ENCODE results near the gene RAPGEF2.
"Not testable (repeated sequence)": the region's sequence is repeated elsewhere in the genome, so short reads cannot be mapped to it uniquely, and the experiment has no call there.

The RAPGEF2 gene

DNA sequence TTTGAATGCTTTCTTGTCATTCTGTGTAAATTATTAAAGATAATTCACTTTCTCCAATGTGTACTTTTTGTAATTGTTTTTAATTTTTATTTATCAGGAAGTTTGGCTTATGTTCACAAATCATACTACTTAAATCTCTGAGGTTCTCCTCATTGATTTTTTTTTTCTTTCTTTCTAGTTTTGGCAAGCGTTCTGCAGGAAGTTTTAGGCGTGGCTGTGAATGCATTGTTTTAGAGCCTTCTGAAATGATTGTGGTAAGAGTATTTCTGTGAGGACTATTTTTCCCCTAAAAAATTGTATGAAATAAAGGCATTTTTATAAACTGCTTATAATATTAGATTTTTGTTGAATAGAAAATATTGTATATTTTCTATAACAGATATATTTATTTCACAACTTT lies 135.8 kb downstream of the RAPGEF2 start:
- TF ChIP-seq, protein P1, sequence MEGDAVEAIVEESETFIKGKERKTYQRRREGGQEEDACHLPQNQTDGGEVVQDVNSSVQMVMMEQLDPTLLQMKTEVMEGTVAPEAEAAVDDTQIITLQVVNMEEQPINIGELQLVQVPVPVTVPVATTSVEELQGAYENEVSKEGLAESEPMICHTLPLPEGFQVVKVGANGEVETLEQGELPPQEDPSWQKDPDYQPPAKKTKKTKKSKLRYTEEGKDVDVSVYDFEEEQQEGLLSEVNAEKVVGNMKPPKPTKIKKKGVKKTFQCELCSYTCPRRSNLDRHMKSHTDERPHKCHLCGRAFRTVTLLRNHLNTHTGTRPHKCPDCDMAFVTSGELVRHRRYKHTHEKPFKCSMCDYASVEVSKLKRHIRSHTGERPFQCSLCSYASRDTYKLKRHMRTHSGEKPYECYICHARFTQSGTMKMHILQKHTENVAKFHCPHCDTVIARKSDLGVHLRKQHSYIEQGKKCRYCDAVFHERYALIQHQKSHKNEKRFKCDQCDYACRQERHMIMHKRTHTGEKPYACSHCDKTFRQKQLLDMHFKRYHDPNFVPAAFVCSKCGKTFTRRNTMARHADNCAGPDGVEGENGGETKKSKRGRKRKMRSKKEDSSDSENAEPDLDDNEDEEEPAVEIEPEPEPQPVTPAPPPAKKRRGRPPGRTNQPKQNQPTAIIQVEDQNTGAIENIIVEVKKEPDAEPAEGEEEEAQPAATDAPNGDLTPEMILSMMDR (IDR thresholded peaks at IDR 0.05; ENCODE audit: borderline replicate concordance, insufficient read depth, low read depth, low read length) = no peak
- no peak overlapping the region for H3K4me3 ChIP-seq (ENCODE audit: low read depth, low read length)

DNA sequence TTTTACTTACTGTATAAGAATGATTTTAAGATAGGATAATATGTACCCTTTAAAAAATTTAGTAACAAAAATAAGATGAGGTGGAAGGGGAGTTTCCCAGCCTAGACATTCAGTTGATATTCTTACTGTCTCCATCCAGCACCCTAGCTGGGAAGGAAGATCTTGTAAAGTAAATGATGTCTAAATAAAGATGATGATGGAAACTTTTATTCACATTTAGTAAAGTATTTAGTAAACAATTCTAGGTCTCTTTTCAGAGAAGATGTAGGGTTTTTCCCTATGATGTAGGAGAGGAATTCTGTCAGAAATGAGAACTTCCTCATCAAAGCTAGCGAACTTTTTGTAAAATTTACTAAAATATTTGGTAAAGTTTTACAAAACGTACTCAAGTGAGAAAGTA lies 136.8 kb downstream of the RAPGEF2 start:
- no peak overlapping the region for H3K4me3 ChIP-seq (ENCODE audit: low read depth, low read length)
- TF ChIP-seq, protein P1 (IDR thresholded peaks at IDR 0.05; ENCODE audit: borderline replicate concordance, insufficient read depth, low read depth, low read length) = no peak

DNA sequence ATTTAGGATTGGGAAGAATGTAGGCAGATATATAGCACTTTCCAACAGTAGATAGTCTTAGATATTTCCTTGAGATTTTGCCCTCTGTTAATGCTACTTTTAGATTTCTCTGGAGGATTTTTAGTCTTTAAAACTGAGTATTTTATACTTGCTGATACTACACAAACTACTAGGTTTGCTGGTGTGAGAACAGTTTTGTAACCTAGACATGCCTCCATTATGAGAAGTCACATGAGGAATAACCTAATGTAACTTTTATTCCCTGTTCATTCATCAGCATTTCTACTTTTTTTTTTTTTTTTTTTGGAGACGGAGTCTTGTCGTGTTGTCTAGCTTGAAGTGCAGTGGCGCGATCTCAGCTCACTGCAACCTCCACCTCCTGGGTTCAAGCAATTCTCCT lies 137.2 kb downstream of the RAPGEF2 start:
- no peak overlapping the region for H3K4me3 ChIP-seq (ENCODE audit: low read depth, low read length)
- TF ChIP-seq, protein P1 (IDR thresholded peaks at IDR 0.05; ENCODE audit: borderline replicate concordance, insufficient read depth, low read depth, low read length) = no peak

DNA sequence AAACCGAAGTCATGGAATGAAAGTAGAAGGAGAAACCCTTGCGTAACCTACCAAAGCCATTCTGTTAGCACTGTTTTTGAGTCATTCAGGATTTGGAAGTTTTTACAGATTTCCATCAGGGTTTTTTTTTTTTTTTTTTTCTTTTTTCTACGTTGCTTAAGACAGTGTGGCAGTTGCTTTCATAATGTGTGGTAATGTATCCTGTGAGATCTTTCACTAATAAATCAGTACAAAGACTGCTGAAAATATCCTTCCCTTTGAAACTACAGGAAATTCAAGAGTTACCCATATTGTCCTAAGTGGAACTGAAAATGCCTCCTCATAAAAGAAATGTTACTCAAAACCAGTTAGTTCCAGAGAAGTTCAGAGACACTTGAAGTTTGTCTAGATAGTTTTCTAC lies 137.8 kb downstream of the RAPGEF2 start:
- TF ChIP-seq, protein P1 (IDR thresholded peaks at IDR 0.05; ENCODE audit: borderline replicate concordance, insufficient read depth, low read depth, low read length) = no peak
- H3K4me3 ChIP-seq (ENCODE audit: low read depth, low read length) = no peak overlapping the region

DNA sequence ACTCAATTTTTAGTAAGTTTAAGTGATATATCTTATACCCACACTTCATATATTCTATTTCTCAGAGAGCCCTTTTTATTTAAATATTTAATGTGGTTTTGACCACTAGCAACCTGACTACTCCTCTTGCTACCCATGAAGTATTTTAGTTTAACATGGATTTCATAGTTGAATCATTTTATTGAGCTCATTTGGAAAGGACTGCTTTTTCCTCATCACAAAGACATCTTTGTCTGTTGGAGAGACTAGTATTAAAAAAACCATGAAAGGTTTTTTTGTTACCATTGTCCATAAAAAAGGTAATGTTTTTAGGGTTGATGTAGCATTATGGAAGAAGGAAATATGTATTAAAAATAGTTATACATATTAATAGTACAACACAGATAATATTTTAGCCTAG lies 139.5 kb downstream of the RAPGEF2 start:
- no peak overlapping the region for H3K4me3 ChIP-seq (ENCODE audit: low read depth, low read length)
- TF ChIP-seq, protein P1 (IDR thresholded peaks at IDR 0.05; ENCODE audit: borderline replicate concordance, insufficient read depth, low read depth, low read length) = no peak

DNA sequence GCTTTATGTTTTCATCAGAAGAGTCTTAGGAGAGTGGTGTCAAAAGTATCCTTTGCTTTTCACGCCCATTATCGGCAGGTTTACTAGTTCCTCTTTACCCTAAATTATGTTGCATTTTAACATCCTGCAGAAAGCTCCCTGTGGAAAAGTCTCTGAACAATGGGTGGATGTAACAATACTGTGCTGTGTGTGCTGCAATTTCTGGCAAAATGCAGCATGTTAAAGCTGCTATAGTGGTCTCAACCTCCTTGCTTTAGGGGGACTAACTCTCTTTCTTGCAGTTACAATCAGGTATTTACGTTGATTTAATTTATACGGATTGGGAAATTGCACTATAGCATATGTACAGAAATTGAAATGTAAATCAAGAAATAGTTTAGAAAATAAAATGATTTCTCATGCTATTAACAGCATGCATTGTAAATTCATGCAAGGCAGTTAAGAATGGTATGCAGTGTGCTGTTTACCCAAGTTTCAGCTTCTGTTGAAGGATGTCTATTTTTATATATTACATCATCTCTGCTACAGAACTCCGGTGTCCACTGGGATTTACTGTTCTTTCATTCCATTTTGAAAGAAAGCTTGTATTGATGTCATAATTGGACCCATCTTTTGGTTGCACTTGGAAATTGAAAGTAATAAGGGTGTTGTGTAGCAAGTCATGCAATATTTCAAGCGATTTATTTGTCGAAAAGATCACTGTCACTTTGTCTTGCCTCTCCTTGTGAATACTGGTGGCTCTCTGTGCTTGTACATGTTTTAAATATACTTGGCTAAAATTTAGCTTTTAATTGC lies 145.7 kb downstream of the RAPGEF2 start:
- no peak overlapping the region for H3K4me3 ChIP-seq (ENCODE audit: low read depth, low read length)
- TF ChIP-seq, protein P1 (IDR thresholded peaks at IDR 0.05; ENCODE audit: borderline replicate concordance, insufficient read depth, low read depth, low read length) = no peak

DNA sequence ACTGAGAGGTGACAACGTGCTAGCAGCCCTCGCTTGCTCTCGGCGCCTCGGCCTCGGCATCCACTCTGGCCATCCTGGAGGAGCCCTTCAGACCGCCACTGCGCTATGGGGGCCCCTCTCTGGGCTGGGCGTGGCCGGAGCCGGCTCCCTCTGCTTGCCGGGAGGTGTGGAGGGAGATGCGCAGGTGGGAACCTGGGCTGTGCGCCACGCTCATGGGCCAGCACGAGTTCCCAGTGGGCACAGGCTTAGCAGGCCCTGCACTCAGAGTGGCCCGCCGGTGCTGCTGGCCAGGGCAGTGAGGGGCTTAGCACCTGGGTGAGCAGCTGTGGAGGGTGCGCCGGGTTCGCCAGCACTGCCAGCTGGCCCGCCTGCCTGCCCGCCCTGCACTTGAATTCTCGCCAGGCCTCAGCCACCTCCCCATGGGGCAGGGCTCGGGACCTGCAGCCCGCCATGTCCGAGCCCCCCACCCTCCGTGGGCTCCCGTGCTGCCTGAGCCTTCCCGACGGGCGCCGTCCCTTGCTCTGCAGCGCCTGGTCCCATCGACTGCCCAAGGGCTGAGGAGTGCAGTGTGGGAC lies 148.0 kb downstream of the RAPGEF2 start:
- TF ChIP-seq, protein P1 (IDR thresholded peaks at IDR 0.05; ENCODE audit: borderline replicate concordance, insufficient read depth, low read depth, low read length) = no peak
- H3K4me3 ChIP-seq (ENCODE audit: low read depth, low read length) = no peak overlapping the region

DNA sequence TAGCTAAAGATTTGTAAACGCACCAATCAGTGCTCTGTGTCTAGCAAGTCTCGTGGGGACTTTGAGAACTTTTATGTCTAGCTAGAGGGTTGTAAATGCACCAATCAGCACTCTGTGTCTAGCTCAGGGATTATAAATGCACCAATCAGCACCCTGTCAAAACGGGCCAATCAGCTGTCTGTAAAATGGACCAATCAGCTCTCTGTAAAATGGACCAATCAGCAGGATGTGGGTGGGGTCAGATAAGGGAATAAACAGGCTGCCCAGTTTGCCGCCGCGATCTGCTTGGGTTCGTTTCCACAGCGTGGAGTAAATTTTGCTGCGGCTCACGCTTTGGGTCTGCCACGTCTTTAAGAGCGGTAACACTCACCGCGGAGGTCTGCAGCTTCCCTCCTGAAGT lies 148.7 kb downstream of the RAPGEF2 start:
- H3K4me3 ChIP-seq (ENCODE audit: low read depth, low read length) = not testable (repeated sequence)
